NCI-H2196 (cell line): ENCODE results near the gene C19orf33.
A peak's percentile ranks its signal among the peaks of the same experiment; 100 is the strongest.

ENCODE experiments used
- DNase-seq: peaks from one replicate; lab custom pipeline; 2025; ENCODE audit not compliant: unreplicated experiment; lab: John Stamatoyannopoulos, UW

Gene C19orf33

DNA sequence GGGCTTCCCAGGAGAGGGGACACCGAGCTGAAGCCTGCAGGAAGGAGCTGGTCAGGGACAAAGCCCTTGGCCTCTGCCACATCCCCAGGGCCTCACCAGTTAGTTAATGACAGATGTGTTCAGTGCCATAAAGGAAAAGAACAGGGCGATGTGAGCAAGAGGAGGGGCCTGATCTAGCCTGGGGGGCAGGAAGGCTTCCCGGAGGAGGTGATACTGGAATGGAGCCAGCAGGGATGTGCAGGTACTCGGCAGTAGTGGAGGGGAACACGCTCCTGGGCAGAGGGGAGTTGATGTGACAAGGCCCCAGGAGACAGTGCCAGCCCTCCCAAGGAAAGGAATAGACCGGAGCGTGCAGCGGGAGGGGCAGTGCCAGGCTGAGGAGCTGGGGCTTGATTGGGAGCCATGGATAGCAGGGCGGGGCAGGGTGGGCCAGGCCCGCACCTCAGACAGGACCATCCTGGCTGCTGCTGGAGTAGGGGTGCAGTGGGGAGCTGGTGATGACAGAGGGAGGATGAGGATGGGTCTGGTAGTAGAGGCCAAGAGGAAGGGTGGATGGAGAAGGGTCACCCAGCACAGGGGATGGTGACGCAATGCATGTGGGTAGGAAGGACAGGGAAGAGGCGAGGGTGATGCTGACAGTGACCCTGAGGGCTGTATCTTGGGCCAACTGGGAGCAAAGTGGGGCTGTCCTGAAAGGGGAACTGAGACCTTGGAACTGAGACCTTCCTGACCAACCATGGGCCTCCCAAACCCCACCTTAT is 4.1 kb downstream of the C19orf33 start:
- DNase-seq, result no peak

DNA sequence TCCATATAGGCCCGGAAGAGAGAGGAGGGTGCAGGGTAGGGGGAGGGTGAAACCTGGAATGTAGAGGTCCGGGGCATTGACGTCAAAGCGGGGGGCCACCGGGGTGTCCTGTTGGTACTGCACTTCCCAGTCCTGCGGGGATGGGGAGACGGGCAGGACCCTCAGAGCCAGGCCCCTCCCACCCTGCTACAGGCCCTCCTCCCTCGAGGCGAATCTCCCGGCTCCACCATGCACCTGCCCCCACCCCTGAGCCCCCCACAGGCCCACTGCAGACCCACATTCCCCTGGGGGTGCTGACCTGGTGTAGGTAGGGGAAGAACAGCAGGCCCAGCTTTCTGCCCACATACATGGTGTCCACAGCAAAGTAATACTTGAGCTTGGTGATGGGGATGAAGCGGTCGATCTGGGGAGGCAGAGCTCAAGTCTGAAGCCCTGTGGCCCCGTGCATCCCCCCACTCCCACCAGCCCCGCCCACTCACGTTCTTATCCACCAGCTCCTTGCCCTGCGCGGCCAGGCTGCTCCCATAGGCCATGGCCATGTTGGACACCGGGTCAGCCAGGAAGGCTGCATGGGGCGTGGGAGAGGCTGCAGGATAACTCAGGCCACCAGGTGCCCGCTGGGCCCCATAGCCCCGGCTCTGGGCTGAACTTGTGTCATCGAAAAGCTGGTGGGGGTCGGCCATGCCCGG is 5.0 kb downstream of the C19orf33 start:
- no peak for DNase-seq

DNA sequence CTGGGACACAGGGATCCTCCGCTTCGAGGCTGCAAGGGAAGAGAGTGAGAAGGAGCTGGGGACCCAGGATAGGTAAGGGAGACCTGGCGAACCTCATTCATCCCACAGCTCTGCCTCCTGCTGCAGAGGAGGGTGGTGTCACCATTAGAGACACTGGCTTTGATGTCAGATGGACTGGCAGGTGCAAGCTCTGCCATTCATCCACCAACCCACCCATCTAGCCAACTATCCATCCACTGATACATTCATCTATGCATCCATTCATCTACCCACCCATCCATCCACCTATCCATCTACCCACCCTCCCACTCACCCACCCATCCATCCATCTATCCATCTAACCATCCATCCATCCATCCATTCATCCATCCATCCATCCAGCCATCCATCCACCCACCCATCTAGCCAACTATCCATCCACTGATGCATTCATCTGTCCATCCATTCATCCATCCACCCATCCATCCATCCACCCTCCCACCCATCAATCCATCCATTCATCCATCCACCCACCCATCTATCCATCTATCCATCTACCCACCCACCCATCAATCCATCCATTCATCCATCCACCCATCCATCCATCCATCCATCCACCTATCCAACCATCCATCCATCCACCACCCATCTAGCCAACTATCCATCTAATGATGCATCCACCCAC is 5.7 kb downstream of the C19orf33 start:
- no peak for DNase-seq

DNA sequence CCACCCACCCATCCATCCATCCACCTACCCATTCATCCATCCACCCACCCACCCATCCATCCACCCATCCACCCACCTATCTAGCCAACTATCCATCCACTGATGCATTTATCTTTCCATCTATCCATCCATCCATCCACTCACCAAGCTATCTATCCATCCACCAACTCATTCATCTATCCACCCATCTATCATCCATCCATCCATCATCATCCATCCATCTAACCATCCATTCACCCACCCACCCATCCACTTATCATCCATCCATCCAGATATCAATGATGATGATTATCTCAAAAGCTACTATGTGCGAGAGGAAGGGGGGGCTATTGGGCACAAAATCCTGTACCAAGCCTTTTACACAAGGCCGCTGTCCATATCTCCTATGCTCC is 6.2 kb downstream of the C19orf33 start:
- no peak for DNase-seq

DNA sequence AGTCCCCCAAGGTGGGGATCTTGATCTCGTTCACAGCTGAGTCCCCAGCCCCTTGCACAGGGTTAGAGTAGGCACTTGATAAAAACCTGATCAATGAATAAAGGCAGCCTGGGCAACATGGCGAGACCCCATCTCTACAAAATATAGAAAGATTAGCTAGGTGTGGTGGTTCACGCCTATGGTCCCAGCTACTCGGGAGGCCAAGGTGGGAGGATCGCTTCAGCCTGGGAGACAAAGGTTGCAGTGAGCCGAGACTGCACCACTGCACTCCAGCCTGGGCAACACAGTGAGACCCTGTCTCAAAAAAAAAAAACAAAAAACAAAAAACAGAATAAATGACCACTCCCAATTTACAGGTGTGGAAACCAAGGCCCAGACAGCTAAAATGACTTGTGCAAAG is 6.9 kb downstream of the C19orf33 start:
- DNase-seq, result no peak

DNA sequence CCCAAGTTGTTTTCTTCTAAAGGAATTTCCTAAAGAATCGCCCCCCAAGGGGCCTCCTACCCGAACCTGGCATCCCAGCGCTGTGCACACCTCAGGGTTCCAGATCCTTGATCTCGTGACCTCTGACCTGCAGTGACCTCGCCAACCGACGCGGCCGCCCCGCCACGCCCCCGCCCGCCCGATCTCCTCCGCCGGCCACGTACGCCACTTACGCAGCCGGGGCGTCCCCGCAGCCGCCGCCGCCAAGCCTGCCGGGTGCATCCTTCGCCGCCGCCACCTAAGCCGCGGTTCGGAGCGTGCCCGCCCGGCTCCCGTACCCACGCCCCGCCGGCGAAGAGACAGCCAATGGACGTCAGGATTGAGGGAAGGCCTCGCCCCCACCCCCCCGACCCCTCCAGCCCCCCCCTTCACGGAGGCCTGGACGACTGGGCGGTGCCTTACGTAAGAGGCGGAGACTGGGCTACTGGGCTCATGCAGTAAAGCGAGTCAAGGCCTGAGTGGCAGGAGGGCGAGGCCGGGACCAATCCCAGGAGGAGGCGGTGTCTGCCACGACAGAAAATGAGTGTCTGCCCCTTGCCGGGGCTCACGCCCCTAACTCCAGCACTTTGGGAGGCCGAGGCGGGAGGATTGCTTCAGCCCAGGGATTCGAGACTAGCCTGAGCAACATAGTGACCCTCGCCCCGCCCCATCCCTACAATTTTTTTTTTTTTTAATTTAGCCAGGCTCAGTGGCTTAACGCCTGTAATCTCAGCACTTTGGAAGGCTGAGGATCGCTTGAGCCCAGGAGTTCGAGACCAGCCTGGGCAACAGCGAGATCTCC is 11.8 kb downstream of the C19orf33 start, which contains the start of gene YIF1B:
YIF1B (minus strand) TSS at position 291 of the 820 bp plus-strand sequence; CDS start at position 261, 30 bp downstream.
- peak; percentile 96 for DNase-seq

DNA sequence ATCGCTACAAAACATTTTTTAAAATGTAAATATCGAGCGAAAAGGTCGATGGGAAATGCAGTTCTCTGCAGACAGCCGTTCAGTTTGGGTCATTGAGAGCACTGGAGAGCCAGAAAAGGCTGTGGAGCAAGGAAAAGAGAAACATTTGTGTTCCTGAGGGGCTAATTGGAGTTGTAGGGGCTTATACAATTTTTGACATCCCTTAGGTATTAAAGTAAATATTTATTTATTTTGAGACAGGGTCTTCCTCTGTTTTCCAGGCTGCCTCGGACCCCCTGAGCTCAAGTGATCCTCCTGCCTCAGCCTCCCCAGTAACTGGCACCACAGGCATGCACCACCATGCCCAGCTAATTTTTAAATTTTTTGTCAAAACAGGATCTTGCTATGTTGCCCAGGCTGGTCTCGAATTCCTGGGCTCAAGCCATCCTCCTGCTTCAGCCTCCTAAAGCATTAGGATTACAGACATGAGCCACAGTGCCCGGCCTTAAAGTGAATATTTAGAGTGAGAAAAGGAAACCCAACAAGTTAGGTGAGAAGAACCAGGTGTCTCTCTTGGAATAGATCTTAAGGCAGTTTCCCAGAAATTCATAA is 12.5 kb downstream of the C19orf33 start:
- no peak for DNase-seq

DNA sequence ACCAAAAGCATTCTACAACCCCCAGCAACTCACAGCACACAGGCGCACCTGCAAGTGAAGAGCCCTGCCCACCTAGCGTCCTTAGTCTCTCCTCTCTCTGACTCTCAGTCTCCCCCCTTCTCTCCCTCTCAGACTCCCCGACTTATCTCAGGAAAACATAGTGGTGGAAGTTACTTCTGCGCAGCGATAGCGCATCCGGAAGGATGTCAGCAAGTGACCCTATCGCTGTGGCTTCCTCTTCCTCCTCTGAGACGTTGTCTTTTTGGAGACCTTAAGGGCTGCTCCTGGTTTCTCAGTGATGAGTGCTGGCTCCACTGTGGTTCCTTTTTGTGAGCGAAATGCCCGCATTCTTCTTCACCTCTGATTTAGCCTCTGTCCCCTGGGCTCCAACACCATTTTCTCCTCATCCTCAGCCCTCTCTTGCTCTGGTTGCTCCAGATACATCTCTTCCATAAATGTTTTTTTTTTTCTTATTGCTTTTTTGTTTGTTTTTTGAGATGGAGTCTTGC is 13.1 kb downstream of the C19orf33 start:
- no peak for DNase-seq

DNA sequence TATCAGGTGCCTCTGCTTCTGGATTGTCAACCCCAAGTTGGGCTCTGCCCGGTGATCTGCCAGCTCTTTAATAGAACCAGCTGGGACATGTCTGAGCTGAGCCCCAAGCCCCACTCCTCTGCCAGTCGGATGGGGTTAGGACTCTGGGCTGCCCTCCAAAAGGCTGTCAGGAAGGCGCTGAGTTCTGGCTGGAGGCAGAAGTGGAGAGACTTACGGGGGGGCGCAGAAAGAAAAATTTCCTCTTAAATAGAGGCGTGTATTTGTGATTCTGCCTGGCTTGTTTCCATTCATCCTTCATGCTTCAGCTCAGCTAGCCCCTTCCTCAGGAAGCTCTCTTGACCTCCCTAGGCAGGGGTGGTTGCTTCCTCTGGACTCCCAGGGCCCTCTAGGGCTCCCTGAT is 14.6 kb downstream of the C19orf33 start:
- no peak for DNase-seq

DNA sequence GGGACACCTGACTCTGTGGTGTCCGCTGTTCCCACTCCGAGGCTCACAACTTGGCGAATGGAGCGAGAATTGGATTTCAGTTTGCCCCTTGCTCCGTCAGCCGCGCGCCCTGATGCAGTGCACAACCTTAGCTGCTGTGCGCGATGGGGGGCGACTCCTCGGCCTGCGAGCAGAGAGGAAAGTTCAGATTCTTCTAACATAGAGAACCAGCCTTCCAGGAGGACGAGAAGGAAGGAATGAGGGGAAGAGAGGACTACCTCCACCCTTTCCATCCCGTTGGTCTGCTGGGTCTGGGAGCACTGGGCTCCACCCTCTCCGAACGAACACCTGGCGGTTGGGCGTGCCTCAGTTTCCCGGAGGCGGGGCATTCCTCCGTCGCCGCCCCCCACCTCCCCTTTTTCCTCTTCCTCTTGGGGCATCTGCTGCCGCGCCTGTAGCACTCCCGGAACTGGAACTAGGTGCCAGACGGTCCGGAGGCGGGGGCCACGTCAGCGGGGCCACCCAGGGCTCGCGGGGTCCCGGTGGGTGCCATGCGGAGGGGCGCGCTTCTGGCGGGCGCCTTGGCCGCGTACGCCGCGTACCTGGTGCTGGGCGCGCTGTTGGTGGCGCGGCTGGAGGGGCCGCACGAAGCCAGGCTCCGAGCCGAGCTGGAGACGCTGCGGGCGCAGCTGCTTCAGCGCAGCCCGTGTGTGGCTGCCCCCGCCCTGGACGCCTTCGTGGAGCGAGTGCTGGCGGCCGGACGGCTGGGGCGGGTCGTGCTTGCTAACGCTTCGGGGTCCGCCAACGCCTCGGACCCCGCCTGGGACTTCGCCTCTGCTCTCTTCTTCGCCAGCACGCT is 15.6 kb downstream of the C19orf33 start, which contains the start of gene KCNK6:
KCNK6 (plus strand) TSS at position 425 of the 838 bp plus-strand sequence; CDS start at position 531, 106 bp downstream.
- peak; percentile 33 for DNase-seq

DNA sequence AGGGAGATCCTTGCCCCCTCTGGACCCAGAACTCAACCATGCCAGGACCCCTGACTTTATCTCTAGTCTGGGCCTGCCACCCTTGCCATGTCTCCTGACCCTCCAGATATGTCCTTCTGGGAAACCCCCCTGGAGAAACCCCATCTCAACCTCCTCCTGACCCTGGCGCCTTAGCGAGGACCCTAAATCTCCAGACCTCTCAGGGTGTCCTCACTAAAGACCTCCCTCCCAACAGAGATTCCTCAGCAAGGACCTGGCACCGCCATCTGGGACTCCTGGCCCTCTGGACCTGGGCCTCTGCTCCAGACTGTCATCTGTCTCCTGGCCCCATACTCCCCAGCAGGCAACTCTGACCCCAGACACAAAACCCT is 16.9 kb downstream of the C19orf33 start:
- no peak for DNase-seq

DNA sequence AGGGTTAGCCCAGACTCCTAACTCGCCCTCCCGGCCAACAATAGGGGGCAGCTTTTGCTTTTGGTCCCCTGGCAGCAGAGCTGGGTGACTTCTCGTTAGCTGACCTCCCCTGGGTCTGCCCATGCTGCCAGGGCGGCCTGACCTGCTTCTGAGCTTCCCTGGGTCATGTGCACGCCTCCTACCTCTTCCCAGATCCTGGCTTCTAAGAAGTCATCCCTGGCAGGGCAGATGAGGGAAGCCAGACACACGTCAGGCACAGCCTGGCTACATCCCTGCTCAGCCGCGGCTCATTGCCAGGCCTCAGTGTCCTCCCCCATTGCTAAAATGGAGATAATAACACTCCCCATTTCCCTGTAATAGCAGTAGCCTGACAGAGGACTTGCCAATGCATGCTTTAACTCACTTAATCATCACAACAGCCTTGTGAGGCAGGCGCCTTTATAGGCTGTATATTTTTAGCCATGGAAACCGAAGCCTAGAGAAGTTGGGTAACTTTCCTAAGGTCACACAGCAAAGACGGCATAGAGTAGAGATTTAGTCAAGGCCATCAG is 17.7 kb downstream of the C19orf33 start:
- no peak for DNase-seq

DNA sequence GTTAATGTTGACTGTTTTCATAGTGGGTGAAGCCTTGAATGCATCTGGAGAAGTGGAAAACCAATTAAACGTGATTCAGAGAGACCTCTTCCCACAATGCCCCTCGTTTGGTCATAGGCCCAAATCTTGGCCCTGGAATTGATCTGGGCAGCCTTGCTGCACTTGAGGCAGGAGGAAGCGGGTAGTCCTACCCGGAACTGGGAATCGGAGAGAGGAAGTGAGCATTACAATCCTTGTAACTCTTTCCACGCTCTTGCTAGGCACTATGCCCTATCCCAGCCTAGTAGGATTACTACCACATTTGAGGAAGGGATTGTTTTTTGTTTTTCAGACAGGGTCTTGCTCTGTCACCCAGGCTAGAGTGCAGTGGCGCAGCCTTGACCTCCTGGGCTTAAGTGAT is 19.2 kb downstream of the C19orf33 start:
- no peak for DNase-seq

DNA sequence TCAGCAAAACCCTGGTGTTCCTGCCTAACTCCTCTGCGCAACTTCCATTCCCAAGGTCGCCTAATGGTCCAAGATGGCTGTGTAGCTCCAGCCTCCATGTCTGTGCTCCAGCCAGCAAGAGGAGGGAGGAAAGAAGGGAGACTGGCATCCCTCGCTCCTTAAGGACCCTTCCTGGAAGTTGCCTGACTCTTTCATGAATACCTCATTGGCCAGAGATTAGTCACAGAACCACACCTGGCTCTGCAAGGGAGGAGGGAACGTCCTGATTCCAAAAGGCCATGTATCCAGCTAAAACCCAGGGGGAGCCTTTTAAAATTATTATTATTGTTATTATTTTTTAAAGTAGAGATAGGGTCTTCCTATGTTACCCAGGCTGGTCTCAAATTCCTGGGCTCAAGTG is 20.4 kb downstream of the C19orf33 start:
- DNase-seq, result no peak

DNA sequence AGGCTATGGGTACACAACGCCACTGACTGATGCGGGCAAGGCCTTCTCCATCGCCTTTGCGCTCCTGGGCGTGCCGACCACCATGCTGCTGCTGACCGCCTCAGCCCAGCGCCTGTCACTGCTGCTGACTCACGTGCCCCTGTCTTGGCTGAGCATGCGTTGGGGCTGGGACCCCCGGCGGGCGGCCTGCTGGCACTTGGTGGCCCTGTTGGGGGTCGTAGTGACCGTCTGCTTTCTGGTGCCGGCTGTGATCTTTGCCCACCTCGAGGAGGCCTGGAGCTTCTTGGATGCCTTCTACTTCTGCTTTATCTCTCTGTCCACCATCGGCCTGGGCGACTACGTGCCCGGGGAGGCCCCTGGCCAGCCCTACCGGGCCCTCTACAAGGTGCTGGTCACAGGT is 22.5 kb downstream of the C19orf33 start:
- no peak for DNase-seq

DNA sequence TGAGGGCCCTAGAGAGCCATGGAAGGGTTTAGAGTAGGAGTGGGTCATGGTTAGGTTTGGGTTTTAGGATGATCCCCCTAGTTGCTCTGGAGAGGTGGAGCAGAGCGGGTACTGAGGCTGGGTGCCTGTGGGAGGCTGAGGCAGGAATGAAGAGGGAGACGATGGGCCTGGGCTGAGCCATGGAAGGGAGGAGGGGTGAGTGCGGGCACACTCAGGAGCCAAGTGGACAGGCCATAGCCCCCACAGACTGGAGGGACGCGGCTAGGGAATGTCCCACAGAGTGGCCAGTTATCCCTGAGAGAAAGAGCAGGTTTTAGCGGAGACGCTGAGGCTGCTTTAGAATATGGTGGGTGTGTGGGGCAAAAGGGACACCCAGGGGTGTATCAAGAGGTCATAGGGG is 25.6 kb downstream of the C19orf33 start:
- no peak for DNase-seq

DNA sequence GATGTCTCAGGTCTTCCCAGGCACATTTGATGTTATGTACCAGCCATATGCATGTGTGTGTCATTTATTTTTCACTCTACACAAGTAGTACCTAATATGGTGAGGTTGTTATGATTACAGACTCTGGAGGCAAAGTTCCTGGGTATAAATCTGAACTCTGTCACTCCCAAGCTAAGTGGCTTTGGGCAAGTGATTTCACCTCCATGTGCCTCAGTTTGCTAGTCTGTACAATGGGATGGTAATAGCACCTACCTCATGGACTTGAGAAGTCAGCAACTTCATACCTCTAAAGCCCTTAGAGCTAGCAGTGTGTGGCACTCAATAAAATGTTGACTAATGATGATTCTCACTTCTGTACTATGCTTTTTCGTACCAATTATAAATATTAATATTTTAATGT is 27.7 kb downstream of the C19orf33 start:
- DNase-seq, result no peak

DNA sequence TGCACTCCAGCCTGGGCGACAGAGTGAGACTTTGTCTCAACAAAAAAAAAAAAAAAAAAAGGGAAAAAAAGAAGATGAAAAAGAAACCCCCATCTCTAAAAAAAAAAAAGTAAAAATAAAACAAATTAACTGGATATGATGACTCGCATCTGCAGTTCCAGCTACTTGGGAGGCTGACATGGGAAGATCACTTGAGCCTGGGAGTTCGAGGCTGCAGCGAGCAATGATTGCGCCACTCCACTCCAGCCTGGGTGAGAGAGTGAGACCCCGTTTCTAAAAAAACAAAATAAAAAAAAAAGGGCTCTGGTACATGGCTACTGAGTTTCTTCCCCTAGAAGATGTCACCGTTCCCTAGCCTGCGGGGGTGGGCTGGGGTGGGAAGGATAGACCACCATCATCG is 29.2 kb downstream of the C19orf33 start:
- no peak for DNase-seq

DNA sequence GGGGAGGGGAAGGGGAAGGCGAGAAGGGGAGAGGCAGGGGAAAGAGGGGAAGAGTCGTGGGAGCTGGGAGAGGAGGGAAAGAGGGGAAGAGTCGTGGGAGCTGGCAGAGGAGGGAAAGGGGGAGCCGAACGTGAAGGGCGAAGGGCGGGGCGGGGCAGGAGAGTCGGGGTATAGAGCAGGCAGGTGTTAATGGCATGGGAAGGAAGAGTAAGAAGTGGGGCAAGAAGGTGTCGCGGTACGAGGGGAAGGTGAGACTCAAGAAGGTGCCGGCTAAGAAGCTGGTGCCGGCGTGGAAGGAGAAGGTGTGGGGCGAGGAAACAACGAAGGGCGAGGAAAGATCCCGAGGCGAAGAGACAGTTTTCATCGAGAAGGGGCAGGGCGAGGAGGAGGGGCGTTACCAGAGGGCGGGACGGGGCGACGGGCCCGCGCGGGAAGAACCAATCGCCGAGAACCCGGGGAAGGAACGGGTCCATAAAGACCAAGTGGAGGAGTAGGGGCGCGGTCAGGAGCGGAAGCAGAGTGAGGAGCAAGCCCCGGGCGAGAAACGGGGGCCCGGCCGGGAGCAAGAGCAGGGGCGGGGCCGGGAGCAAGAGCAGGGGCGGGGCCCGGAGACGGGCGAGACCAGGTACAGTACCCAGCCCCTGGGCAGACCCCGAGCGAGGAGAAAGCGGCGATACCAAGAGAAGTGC is 32.0 kb downstream of the C19orf33 start:
- peak; percentile 92 for DNase-seq
